LNCAP (cell line): ENCODE results near the gene CLCN5.
A peak's percentile ranks its signal among the peaks of the same experiment; 100 is the strongest.

Experiments
- CTCF ChIP-seq: fragments of 450-650 bp; IDR thresholded peaks from 2 replicates; pipeline ENCODE4 v1.5.1; 2017; ENCODE audit warnings: mild to moderate bottlenecking

Gene CLCN5

DNA sequence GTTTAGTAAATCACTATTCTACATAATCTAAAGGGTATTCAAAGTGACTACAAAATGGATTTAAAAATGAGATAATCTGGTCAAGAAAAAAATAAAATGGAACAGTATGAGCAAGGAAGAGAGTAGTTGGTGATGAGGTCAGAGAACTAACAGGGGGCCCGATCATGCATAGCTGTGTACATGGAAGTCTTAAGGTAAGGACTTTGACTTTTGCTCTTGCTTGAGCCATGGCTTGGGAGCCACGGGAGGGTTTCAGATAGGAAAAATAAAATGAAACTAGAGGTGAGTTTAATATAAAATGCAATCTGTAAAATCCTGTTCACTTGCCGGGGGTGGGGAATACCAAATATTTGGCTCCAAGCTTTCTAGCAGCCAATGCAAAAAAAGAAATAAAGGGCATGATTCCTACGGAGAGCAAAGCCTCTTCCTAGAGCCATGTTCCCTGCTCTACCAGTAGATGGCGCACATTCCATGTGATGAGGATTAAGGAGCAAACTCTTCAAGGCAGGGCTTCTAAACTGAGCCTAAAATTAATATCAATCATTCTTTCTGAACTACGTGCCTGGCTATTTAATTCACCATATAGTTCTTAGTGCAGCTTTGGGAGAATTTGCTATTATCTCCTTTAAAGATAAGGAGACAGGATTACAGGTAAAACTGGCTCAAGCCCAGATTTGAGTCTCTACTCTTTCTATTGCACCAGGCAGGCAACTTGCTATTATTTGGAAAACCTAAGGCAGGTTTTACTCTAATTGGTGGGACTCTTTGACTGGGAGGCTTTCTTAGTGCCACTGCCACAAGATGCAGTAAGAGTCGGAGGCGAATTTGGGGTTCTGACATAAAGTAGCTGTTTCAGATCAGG, 6.8 kb upstream of the CLCN5 start:
- peak; percentile 65 for TF ChIP-seq CTCF

- TF ChIP-seq CTCF, result peak; percentile 70
Observed at GRCh38 chrX:49919617-49920016, 2.8 kb upstream of the CLCN5 start.

GRCh38 chrX:49921109-49921508, 1.3 kb upstream of the CLCN5 start:
- no peak for TF ChIP-seq CTCF

DNA sequence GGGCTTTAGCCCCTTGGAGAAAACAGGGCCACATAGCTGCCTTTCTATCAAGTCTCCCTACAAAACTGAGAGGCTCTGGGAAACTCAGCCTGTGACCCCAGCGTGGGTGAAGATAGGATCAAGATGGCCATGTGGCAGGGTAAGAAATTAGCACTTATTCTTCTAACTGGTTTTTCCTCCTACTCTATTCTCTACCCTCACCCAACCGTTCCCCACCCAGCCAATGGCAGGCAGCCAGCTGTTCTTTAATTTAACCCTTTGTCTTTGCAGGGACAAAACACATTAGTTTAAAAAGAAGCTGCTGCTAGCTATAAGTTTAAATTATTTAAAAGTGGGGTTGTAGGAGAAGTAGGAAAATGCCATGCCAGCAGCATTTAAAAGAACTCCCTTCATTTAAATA, 2.8 kb downstream of the CLCN5 start:
- TF ChIP-seq CTCF, result no peak

DNA sequence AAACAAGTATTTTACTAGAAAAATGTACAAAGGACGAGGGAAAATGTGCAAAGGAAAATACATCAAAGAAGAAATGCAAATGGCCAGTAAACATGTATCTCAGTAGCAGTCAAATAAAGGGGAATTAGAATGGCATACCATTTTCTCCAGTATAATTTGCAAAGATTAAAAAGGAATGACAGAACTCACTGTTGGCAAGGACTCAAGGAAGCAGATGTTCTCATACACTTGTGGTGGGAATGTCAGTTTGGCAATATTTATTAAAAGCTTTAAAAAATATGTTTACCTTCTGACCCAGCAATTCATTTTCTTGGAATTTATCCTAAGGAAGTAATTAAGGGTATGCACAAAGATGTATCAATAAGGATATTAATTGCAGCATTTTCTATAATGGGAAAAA, 7.6 kb downstream of the CLCN5 start:
- TF ChIP-seq CTCF, result no peak

DNA sequence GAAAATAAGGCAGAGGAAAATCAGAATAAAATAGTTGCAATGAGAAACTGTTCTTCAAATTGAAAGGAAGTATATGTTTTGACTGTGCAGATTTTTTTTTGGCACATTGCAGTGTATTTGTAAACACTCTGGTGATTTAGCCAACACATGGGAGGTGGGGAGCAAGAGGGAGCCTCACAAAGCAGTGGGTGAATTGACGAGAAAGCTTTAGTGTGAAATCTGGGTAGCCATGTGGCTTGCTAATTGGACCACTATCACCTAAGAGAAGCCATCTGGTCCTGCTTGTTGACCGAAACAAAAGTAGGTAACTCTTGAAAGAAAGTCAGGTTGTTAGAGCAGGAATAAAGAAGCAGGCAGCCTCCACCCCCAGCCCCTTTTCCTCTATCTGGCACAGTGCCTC, 10.4 kb downstream of the CLCN5 start:
- no peak for TF ChIP-seq CTCF

DNA sequence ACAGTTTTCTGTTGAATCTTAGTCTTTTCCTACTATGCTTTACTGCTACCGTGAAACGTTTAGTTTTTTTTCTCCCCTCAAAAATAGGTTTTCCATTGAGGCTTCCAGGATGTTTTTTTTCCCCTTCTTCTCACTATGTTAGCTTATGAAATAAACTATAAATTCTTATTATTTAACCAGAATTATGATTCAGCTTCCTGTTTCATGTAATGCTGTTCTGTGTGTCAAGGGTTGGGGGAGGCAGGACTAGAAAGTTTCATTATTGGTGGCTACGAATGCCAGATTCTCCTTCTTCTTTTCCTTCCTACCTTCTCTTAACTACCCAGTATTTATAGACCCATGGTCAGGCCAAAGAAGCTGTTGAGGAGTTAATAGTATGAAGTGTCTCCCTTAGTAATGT, 11.8 kb downstream of the CLCN5 start:
- no peak for TF ChIP-seq CTCF

DNA sequence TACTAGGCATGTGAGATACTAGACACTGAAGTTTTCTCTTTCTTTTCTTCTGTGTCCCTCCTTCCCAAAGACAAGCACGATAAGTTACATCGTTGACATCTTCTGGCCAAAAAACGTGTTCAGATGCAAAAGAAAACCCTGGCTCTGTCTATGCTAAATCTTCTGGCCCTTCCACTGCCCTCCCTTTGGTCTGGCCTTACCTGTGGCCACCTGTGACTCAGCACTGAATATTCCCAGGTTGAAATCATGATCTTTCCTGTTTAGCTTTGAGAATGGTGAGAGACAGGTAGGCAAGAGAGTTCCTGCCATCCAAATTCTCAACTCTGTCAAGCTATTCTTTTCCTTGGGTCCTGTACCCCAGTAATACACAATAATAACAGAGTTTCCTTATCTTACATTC, 12.3 kb downstream of the CLCN5 start:
- TF ChIP-seq CTCF, result no peak
